ENCODE data around the gene BEND5.

DNA sequence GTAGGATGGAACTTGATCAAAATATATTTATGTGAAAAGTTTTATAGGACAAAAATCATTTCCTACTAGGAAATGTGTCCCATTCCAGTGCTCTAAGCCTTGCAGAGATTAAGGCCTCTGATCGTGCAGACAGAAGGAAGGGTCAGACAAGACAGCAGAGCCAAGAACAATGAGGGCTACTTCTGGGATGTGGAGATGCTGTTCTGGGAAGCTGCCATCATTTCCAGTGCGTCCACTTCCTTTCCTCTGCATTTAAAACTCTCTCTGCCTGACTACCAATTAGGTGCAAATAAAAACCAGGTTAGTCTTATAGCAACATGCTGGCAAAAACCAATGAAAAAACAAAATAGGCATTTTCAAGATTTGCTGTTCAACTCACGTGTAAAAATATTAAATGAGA is 36.1 kb downstream of the BEND5 start:
- TF ChIP-seq POLR2AphosphoS5 (IDR thresholded peaks at IDR 0.05), result no peak
- no peak for TF ChIP-seq POLR2A (IDR thresholded peaks at IDR 0.05)

Data from sigmoid colon (tissue), 4 donors.